ENCODE data around the gene MUCL3. TPM values are rescaled to one million over a fixed set of nuclear protein-coding genes. Genes with fewer than 3 reads are reported as not detected.

The MUCL3 gene
- total and polyA plus RNA-seq, 10 of the 15 experiments (the other 5 are each of a cell fraction or from before 2014, with no cell fraction given), result 0.03 to 1.4 (median 0.61) TPM

GRCh38 chr6:30900863-30901417 lies 39.8 kb upstream of the MUCL3 start (continued):
- TF ChIP-seq E2F8 (IDR thresholded peaks at IDR 0.05; ENCODE audit: low read depth, partially characterized antibody) (peak; percentile 14), CUX1 (IDR thresholded peaks at IDR 0.05; ENCODE audit: insufficient replicate concordance, low read depth, low read length) (no peak), WRNIP1 (IDR thresholded peaks at IDR 0.05; ENCODE audit: borderline replicate concordance, low read depth, low read length) (no peak), PKNOX1 (IDR thresholded peaks at IDR 0.05) (peak; percentile 21; the same call in 1 of the 2 replicates), ZBTB33 (IDR thresholded peaks at IDR 0.05) (no peak), PBX3 (IDR thresholded peaks at IDR 0.05; ENCODE audit: insufficient replicate concordance, low read depth, low read length) (no peak), POLR2A (IDR thresholded peaks at IDR 0.05; ENCODE audit: low read depth, low read length) (no peak), MEF2A (IDR thresholded peaks at IDR 0.05; ENCODE audit: insufficient read depth, low read depth, low read length) (no peak), TBL1XR1 (IDR thresholded peaks at IDR 0.05; ENCODE audit: low read depth, low read length) (no peak), ZBTB40 (IDR thresholded peaks at IDR 0.05; ENCODE audit: borderline replicate concordance) (no peak), SUZ12 (IDR thresholded peaks at IDR 0.05; ENCODE audit: unreplicated experiment) (no peak), CBX5 (IDR thresholded peaks at IDR 0.05; ENCODE audit: low read depth) (no peak)
